ENCODE data around the gene UBE2E2. TPM values are rescaled to one million over a fixed set of nuclear protein-coding genes. Genes with fewer than 3 reads are reported as not detected.

Gene UBE2E2
- total RNA-seq, 1 donor from 2014 or later = 55.8 TPM

- Mint-ChIP-seq H3K27ac (no peak overlapping the region), H3K4me3 (no peak overlapping the region), H3K27me3 (peaks cover 8% of the 10 kb centered on the region), H3K36me3 (peaks cover 8% of the 10 kb centered on the region), H3K9me3 (peaks cover 13% of the 10 kb centered on the region), H3K4me1 (ENCODE audit: unreplicated experiment) (peaks cover 28% of the 10 kb centered on the region)
- DNase-seq (ENCODE audit: extremely low spot score, unreplicated experiment) = no peak
- TF ChIP-seq CTCF (conservative IDR thresholded peaks at IDR 0.05) = no peak
Observed at GRCh38 chr3:23480329-23480714, 277.2 kb downstream of the UBE2E2 start.

- H3K27ac Mint-ChIP-seq = no peak overlapping the region
- H3K27me3 Mint-ChIP-seq = peaks cover 11% of the 10 kb centered on the region
- no peak overlapping the region for H3K4me3 Mint-ChIP-seq
- DNase-seq (ENCODE audit: extremely low spot score, unreplicated experiment) = no peak
- H3K9me3 Mint-ChIP-seq = peaks cover 17% of the 10 kb centered on the region
- TF ChIP-seq CTCF (conservative IDR thresholded peaks at IDR 0.05) = no peak
- peaks cover 12% of the 10 kb centered on the region for H3K36me3 Mint-ChIP-seq
- peaks cover 28% of the 10 kb centered on the region for H3K4me1 Mint-ChIP-seq (ENCODE audit: unreplicated experiment)
Observed at GRCh38 chr3:23481011-23481615, 278.0 kb downstream of the UBE2E2 start.

- Mint-ChIP-seq H3K4me3 (no peak overlapping the region), H3K9me3 (peaks cover 17% of the 10 kb centered on the region), H3K27me3 (peaks cover 11% of the 10 kb centered on the region), H3K27ac (no peak overlapping the region), H3K36me3 (peaks cover 12% of the 10 kb centered on the region), H3K4me1 (ENCODE audit: unreplicated experiment) (peaks cover 28% of the 10 kb centered on the region)
- DNase-seq (ENCODE audit: extremely low spot score, unreplicated experiment) = no peak
- TF ChIP-seq CTCF (conservative IDR thresholded peaks at IDR 0.05) = no peak
Observed at GRCh38 chr3:23481616-23482278, 278.6 kb downstream of the UBE2E2 start.

- peaks cover 13% of the 10 kb centered on the region for H3K27me3 Mint-ChIP-seq
- peaks cover 8% of the 10 kb centered on the region for H3K36me3 Mint-ChIP-seq
- TF ChIP-seq CTCF (conservative IDR thresholded peaks at IDR 0.05) = no peak
- no peak for DNase-seq (ENCODE audit: extremely low spot score, unreplicated experiment)
- H3K4me1 Mint-ChIP-seq (ENCODE audit: unreplicated experiment) = peaks cover 40% of the 10 kb centered on the region
- peaks cover 12% of the 10 kb centered on the region for H3K9me3 Mint-ChIP-seq
- no peak overlapping the region for H3K4me3 Mint-ChIP-seq
- H3K27ac Mint-ChIP-seq = no peak overlapping the region
Observed at GRCh38 chr3:23484386-23484785, 281.3 kb downstream of the UBE2E2 start.

GRCh38 chr3:23485922-23486321 is 282.8 kb downstream of the UBE2E2 start:
- Mint-ChIP-seq H3K9me3 (peaks cover 12% of the 10 kb centered on the region), H3K4me1 (ENCODE audit: unreplicated experiment) (peaks cover 49% of the 10 kb centered on the region), H3K36me3 (peaks cover 8% of the 10 kb centered on the region), H3K4me3 (no peak overlapping the region), H3K27ac (no peak overlapping the region), H3K27me3 (peaks cover 14% of the 10 kb centered on the region)
- TF ChIP-seq CTCF (conservative IDR thresholded peaks at IDR 0.05) = no peak
- no peak for DNase-seq (ENCODE audit: extremely low spot score, unreplicated experiment)
